Measurements from ENCODE around the gene CFAP210. TPM values are rescaled to one million over a fixed set of nuclear protein-coding genes. Genes with fewer than 3 reads are reported as not detected.
"Not testable (repeated sequence)": the region's sequence is repeated elsewhere in the genome, so short reads cannot be mapped to it uniquely, and the experiment has no call there.

CFAP210 gene
- polyA plus RNA-seq, 4 donors = 1.6 to 3.1 (median 2.6) TPM

- DNase-seq (ENCODE audit: low read depth in 4 of 4, low spot score in 2 of 4) = no peak
Observed at GRCh38 chr2:169714699-169715098, 20.5 kb upstream of the CFAP210 start.

GRCh38 chr2:169713331-169713730, 19.1 kb upstream of the CFAP210 start:
- no peak for DNase-seq (ENCODE audit: low read depth in 4 of 4, low spot score in 2 of 4)

DNA sequence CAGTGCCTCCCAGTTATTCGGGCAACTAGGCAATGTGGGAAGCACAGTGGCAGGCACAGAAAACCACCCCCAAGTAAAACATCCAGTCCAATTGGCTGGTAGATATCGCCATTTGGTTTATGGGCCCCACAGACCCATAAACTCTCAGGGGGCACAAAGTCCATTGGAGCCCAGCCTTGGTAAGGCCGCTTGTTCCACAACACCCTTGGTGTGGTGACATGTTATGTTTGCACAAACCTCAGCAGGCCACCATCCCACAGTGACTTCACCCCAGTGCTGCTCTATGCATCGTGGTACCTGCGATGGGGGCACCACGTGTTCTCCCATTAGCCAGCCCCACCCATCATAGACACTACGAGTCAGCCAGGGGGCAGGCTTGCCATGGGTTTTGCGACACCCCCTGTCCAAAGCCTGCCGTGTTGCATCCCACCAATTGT, 18.6 kb upstream of the CFAP210 start:
- no peak for DNase-seq (ENCODE audit: low read depth in 4 of 4, low spot score in 2 of 4)

DNA sequence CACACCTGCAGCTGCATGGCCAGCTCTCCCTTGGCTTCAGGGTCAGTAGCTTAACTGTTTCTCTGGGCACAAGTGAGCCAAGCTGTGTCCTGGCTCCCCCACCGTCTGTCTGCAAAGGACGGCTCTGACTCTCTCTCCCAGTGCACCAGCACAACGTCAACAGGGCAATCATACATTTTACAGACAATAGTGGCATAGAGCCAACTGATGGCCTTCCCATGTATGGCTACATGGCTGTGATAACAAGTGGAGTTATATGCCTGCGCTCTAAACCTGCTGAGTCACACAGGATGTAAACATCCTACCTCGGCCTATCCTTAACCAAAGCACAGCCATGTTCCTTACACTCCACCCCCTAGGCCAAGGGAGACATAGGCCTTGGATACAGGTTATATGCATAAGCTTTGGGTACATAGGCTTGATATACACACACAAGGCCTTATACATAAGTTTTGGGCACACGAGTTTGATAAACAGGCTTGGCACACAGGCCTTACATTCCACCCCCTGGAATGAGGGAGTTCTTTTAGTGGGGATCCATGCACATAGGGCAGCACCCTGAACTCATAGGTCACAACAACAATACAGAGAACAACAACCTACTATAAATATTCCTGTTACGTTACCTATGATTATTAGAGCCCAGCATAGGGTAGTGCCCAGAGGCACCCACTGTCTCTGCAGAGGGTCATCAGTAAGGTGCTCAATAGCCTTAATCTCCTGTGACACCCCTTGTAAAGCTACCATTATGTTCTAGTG, 17.7 kb upstream of the CFAP210 start:
- DNase-seq (ENCODE audit: low read depth in 4 of 4, low spot score in 2 of 4) = no peak

- DNase-seq (ENCODE audit: low read depth in 4 of 4, low spot score in 2 of 4) = no peak
Observed at GRCh38 chr2:169709981-169710380, 15.8 kb upstream of the CFAP210 start.

- DNase-seq (ENCODE audit: low read depth in 4 of 4, low spot score in 2 of 4) = no peak
Observed at GRCh38 chr2:169709331-169709730, 15.1 kb upstream of the CFAP210 start.

- no peak for DNase-seq (ENCODE audit: low read depth in 4 of 4, low spot score in 2 of 4)
Observed at GRCh38 chr2:169707626-169708025, 13.4 kb upstream of the CFAP210 start.

DNA sequence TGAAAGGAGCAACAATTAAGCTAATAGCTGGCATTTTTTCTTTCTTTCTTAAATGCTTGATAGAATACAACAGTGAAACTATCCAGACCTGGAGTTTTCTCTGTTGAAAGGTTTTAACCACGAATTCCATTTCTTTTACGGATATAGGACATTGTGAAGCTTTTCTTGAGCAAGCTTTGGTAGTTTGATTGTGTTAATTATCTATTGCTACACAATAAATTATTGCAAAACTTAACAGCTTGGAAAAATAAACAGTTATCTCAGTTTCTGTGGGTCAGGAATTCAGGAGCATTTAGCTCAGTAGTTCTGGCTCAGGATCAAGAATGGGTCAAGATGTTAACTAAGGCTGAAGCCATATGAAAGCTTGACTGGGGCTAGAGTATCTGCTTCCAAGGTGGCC, 11.7 kb upstream of the CFAP210 start:
- no peak for DNase-seq (ENCODE audit: low read depth in 4 of 4, low spot score in 2 of 4)

GRCh38 chr2:169704160-169704708, 10.0 kb upstream of the CFAP210 start:
- DNase-seq (ENCODE audit: low read depth in 4 of 4, low spot score in 2 of 4) = no peak

DNA sequence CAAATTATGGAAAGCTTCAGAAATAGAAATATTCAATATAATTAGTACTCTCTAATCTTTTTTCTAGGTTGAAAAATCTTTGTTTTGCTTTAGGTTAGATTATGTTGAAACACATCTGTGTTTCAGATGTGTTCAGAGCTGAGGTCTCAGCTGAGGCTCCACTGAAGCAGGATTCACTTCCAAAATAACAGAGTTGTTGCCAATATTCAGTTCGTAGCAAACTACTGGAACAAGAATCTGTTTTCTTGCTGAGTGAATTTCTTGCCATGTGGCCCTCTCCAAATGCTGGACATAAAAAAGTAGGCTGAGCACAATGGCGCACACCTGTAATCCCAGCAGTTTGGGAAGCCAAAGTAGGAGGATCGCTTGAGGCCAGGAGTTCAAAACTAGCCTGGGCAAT, 8.8 kb upstream of the CFAP210 start:
- DNase-seq (ENCODE audit: low read depth in 4 of 4, low spot score in 2 of 4) = no peak

DNA sequence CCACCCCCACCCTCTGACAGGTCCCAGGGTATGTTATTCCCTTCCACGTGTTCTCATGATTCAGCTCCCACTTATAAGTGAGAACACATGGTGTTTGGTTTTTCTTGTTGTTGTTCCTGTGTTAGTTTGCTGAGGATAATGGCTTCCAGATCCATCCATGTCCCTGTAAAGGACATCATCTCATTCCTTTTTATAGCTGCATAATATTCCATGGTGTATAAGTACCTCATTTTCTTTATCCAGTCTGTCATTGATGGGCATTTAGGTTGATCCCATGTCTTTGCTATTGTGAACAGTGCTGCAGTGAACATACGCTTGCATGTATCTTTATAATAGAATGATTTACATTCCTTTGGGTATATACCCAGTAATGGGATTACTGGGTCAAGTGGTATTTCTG, 5.0 kb upstream of the CFAP210 start:
- not testable (repeated sequence) for DNase-seq (ENCODE audit: low read depth in 4 of 4, low spot score in 2 of 4)

DNA sequence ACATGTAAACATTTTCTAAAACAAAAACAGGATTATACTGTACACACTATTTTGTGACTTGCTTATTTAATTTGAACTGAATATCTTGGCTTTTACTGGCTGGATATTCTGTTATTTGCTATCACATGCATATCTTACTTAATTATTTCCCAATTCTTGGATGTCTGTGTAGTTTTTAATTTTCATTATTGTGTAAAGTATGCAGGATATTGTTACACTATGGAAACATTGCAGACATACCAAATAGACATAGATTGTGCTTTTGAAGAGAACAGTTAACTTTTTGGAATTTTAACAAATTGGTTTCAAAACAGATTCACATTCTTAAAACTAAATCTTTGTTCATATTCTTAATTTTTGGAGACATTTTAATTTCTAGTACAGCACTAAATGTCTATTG, 2.2 kb upstream of the CFAP210 start:
- DNase-seq (ENCODE audit: low read depth in 4 of 4, low spot score in 2 of 4) = no peak

DNA sequence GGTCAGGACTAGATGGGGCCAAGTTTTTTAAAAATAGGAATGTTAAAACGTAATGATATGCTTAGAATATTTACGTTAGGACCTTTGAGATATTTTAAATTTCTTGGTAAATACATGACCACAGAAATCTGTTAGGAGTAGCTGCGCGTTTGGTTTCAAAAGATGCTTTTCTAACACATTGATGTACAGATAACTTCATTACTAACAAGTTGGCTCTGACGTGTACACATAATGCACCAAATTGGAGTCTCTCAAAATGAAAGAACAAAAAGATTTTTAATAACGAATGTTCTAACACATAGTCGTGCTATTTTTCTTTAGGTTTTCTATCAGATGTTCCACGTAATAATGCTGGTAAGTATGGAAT, 672 bp upstream of the CFAP210 start:
- no peak for DNase-seq (ENCODE audit: low read depth in 4 of 4, low spot score in 2 of 4)

DNA sequence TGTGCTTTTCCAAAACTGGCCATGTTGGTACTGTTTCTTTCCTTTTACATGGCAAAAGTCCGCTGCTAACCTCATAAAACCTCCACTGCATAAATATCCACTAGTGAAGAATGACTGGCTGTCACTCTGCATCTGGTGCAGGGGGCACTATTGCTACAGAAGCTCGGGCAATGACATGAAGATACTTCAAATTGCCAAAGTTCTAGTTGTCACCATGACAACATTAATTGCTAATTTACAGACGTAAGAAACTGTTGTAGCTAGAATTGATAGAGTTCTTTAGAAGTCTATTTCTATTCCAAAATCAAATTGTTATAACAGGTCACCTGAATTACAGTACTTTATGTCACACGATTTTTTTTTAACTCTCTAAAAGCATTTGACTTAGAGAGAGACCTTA, 845 bp downstream of the CFAP210 start:
- no peak for DNase-seq (ENCODE audit: low read depth in 4 of 4, low spot score in 2 of 4)

DNA sequence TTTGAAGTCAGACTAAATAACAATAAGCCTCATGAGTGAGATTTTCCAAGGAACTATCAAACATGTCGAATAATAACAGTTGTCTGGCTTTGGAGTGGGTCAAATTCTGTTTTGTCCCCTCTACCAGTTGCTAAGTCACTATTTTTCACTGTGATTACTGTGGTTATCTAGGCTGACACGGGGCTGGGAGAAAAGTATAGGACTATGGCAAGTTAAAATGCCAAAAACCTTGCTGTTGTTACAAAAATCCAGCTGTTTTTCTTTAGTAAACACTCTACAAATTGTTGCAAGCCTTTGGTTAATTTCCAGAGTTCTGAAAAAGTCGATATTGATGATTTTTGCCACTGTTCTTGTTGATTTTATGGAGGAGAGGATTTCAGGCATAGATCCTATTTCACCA, 1.5 kb downstream of the CFAP210 start:
- DNase-seq (ENCODE audit: low read depth in 4 of 4, low spot score in 2 of 4) = no peak

DNA sequence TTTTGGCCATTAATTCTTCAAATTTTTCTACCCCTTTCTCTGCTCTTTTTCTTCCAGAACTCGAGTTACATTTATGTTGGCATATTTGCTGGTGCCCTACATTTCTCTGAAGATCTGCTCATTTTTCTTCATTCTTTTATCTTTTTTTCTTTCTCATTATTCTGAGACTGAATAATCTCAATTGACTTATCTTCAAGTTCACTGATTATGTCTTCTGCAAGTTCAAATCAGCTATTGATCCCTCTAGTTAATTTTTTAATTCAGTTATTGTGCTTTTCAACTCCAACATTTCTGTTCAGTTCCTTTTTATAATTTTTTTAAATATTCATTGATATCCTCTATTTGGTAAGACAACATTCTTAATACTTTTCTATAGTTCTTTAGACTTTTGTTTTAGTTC, 3.2 kb downstream of the CFAP210 start:
- no peak for DNase-seq (ENCODE audit: low read depth in 4 of 4, low spot score in 2 of 4)

- DNase-seq (ENCODE audit: low read depth in 4 of 4, low spot score in 2 of 4) = not testable (repeated sequence)
Observed at GRCh38 chr2:169687943-169688342, 6.3 kb downstream of the CFAP210 start.

DNA sequence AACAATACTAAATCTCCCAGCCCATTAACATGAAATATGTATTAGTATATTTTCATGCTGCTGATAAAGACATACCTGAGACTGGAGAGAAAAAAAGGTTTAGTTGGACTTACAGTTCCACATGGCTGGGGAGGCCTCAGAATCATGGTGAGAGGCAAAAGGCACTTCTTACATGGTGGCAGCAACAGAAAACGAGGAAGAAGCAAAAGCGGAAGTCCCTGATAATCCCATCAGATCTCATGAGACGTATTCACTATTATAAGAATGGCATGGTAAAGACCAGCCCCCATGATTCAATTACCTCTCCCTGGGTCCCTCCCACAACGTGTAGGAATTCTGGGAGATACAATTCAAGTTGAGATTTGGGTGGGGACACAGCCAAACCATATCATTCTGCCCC, 7.4 kb downstream of the CFAP210 start:
- DNase-seq (ENCODE audit: low read depth in 4 of 4, low spot score in 2 of 4) = not testable (repeated sequence)

DNA sequence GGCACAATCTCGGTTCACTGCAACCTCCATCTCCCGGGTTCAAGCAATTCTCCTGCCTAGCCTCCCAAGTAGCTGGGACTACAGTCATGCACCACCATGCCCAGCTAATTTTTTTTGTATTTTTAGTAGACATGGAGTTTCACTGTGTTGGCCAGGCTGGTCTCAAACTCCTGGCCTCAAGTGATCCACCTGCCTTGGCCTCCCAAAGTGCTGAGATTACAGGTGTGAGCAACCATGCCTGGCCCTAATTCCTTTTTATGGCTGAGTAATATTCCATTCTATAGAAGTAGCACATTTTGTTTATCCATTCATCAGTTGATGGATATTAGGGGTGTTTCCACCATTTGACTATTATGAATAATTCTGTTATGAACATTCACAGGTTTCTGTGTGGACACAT, 9.5 kb downstream of the CFAP210 start:
- DNase-seq (ENCODE audit: low read depth in 4 of 4, low spot score in 2 of 4) = not testable (repeated sequence)

GRCh38 chr2:169684135-169684565, 10.1 kb downstream of the CFAP210 start:
- no peak for DNase-seq (ENCODE audit: low read depth in 4 of 4, low spot score in 2 of 4)

GRCh38 chr2:169683425-169684134, 10.6 kb downstream of the CFAP210 start:
- DNase-seq (ENCODE audit: low read depth in 4 of 4, low spot score in 2 of 4) = no peak

- no peak for DNase-seq (ENCODE audit: low read depth in 4 of 4, low spot score in 2 of 4)
Observed at GRCh38 chr2:169683054-169683424, 11.2 kb downstream of the CFAP210 start.

Measured in left renal cortex interstitium (tissue), 4 donors.